ENCODE data around the gene IPO8. TPM values are rescaled to one million over a fixed set of nuclear protein-coding genes. Genes with fewer than 3 reads are reported as not detected.
"Not testable (repeated sequence)": the region's sequence is repeated elsewhere in the genome, so short reads cannot be mapped to it uniquely, and the experiment has no call there.

IPO8 gene
- total and polyA plus RNA-seq, 2 of the 4 experiments (the other 2 are of a cell fraction) = 11.1 to 31.5 TPM

DNA sequence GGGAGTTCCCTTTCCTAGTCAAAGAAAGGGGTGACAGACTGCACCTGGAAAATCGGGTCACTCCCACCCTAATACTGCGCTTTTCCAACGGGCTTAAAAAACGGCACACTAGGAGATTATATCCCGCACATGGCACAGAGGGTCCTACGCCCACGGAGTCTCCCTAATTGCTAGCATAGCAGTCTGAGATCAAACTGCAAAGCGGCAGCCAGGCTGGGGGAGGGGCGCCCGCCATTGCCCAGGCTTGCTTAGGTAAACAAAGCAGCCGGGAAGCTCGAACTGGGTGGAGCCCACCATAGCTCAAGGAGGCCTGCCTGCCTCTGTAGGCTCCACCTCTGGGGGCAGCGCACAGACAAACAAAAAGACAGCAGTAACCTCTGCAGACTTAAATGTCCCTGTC lies 107.1 kb downstream of the IPO8 start:
- H3K14ac ChIP-seq (replicated peaks; ENCODE audit: low read depth, low read length); CTCF ChIA-PET; H3K27ac ChIP-seq (ENCODE audit: insufficient read depth, low read length); H3K56ac ChIP-seq (ENCODE audit: extremely low read depth, insufficient read depth, low read length); H3K23ac ChIP-seq (ENCODE audit: low read depth, low read length); H3K36me3 ChIP-seq (ENCODE audit: control insufficient read depth, insufficient read depth, low read length); H2BK15ac ChIP-seq (ENCODE audit: low read depth, low read length); in situ Hi-C loops (cut with MboI; ENCODE audit: low sequenced_read_pairs); H3K4me2 ChIP-seq (ENCODE audit: low read depth, low read length); H3K18ac ChIP-seq (ENCODE audit: low read depth, low read length); H2BK20ac ChIP-seq (ENCODE audit: low read depth, low read length); H3K27me3 ChIP-seq (ENCODE audit: control insufficient read depth, insufficient read depth, low read length); H4K91ac ChIP-seq (ENCODE audit: insufficient read depth, low read depth, low read length); H2AK9ac ChIP-seq (replicated peaks; ENCODE audit: low read depth, low read length, poor library complexity); H2BK5ac ChIP-seq (ENCODE audit: low read depth, low read length, poor library complexity, severe bottlenecking); H3K4me1 ChIP-seq (ENCODE audit: control insufficient read depth, insufficient read depth, low read length); POLR2A ChIA-PET (ENCODE audit: unreplicated experiment); dilution Hi-C loops (cut with HindIII; ENCODE audit: low sequenced_read_pairs, unreplicated experiment); H2BK120ac ChIP-seq (ENCODE audit: low read depth, low read length); H3K4me3 ChIP-seq (ENCODE audit: insufficient read depth, low read depth, low read length); H3K4ac ChIP-seq (ENCODE audit: low read depth, low read length); H4K8ac ChIP-seq (ENCODE audit: low read depth in 2 of 2, low read length in 2 of 2); H4K20me1 ChIP-seq (ENCODE audit: insufficient read depth, low read length); H3K9me1 ChIP-seq (ENCODE audit: insufficient read depth, low read length); ATAC-seq (ENCODE audit: low read depth); BruUV-seq (replicated peaks); H4K5ac ChIP-seq (ENCODE audit: low read depth, low read length); H3K9ac ChIP-seq (ENCODE audit: low read depth, low read length); H2AK5ac ChIP-seq (ENCODE audit: low read depth, low read length); H2AFZ ChIP-seq (replicated peaks; ENCODE audit: low read length, poor library complexity); H3K9me3 ChIP-seq (ENCODE audit: control insufficient read depth, insufficient read depth, low read length); intact Hi-C loops (cut with micrococcal nuclease); DNase-seq; H3K79me1 ChIP-seq (ENCODE audit: low read depth in 1 of 2, low read length in 2 of 2): not testable (repeated sequence)
- WGBS, 2 experiments (ENCODE audit: extremely low coverage in 2 of 2, insufficient read length in 1 of 2) = no CpG with 5 or more reads among the region's 13 CpGs

Measured in IMR-90 (cell line).